ENCODE measurements around the gene VEGFA. TPM values are rescaled to one million over a fixed set of nuclear protein-coding genes. Genes with fewer than 3 reads are reported as not detected.

The VEGFA gene
- total RNA-seq, 1 experiment from 2014 or later = 407 TPM

DNA sequence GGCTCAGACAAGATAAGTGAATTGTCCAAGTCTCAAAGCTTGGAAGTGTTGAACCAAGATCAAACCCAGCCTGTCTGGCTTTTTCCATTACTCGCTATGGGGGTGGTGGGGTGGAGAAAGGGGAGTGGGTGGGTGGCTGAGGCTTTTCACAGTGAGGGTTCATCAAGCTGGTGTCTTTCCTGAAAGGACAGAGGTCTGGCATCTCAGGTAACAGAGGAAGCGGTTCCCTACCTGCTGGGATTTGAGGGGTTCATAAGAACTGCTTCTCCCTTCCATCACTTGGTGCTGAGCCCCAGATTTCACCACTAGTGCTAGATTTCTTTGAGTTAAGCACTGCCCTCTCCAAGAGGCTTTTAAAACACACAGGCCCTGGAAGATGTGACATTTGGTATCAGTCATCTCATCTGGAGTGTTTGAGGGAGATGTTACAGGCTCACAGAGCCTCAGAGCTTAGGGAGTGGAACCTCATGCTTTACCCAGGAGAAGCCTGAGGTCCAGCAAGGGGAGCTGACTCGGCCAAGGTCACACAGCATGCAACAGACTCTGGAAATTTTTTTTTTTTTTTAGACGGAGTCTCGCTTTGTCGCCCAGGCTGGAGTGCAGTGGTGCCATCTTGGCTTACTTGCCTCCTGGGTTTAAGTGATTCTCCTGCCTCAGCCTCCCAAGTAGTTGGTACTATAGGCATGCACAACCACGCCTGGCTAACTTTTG lies 6.0 kb upstream of the VEGFA start:
- DNase-seq = no peak
- Mint-ChIP-seq H3K36me3 (ENCODE audit: insufficient read depth, unreplicated experiment) (no peaks in the 10 kb centered on the region), H3K4me1 (ENCODE audit: low read depth, unreplicated experiment) (peaks cover 44% of the 10 kb centered on the region), H3K27me3 (ENCODE audit: unreplicated experiment) (no peaks in the 10 kb centered on the region), H3K27ac (ENCODE audit: unreplicated experiment) (no peak overlapping the region), H3K4me3 (ENCODE audit: low read depth, unreplicated experiment) (no peak overlapping the region), H3K9me3 (ENCODE audit: low read depth, unreplicated experiment) (no peaks in the 10 kb centered on the region)
- TF ChIP-seq, protein P1, sequence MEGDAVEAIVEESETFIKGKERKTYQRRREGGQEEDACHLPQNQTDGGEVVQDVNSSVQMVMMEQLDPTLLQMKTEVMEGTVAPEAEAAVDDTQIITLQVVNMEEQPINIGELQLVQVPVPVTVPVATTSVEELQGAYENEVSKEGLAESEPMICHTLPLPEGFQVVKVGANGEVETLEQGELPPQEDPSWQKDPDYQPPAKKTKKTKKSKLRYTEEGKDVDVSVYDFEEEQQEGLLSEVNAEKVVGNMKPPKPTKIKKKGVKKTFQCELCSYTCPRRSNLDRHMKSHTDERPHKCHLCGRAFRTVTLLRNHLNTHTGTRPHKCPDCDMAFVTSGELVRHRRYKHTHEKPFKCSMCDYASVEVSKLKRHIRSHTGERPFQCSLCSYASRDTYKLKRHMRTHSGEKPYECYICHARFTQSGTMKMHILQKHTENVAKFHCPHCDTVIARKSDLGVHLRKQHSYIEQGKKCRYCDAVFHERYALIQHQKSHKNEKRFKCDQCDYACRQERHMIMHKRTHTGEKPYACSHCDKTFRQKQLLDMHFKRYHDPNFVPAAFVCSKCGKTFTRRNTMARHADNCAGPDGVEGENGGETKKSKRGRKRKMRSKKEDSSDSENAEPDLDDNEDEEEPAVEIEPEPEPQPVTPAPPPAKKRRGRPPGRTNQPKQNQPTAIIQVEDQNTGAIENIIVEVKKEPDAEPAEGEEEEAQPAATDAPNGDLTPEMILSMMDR (IDR thresholded peaks at IDR 0.05; ENCODE audit: unreplicated experiment) = no peak
- intact Hi-C loops (cut with micrococcal nuclease; ENCODE audit: unreplicated experiment) = no loop called here
- CTCF ChIA-PET = interaction anchor here (0.6 to 2.5 kb wide), 5 partner anchors 11 to 134 kb away, joined by 3 to 11 read pairs (median 4); no protein-coding TSS in a partner anchor
- BruUV-seq (replicated peaks) = no TSS peak

DNA sequence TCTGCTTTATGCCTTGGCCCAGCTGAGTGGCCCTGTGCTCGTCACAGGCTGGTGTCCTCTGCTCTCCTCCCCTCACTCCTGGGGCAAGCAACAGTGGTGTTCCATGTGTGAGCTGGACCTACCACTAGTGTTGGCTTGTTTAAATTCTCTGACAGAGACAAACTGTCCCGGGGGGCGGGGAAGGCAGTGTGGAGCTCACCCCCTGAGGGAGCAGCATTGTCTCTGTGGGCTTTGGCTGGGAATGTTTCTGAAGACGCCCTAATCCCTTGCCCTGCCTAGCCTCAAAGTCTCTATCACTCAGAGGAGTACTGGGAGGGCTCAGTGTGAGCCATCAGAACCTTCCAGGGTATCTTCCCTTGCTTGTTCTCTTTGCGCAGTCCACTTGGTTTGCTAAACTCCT lies 5.2 kb upstream of the VEGFA start:
- H3K27me3 Mint-ChIP-seq (ENCODE audit: unreplicated experiment) = no peaks in the 10 kb centered on the region
- H3K27ac Mint-ChIP-seq (ENCODE audit: unreplicated experiment) = no peak overlapping the region
- H3K4me1 Mint-ChIP-seq (ENCODE audit: low read depth, unreplicated experiment) = peaks cover 52% of the 10 kb centered on the region
- no peak for DNase-seq
- no peak overlapping the region for H3K4me3 Mint-ChIP-seq (ENCODE audit: low read depth, unreplicated experiment)
- BruUV-seq (replicated peaks) = no TSS peak
- H3K36me3 Mint-ChIP-seq (ENCODE audit: insufficient read depth, unreplicated experiment) = peaks cover 7% of the 10 kb centered on the region
- intact Hi-C loops (cut with micrococcal nuclease; ENCODE audit: unreplicated experiment) = no loop called here
- CTCF ChIA-PET = interaction anchor here (1.0 to 1.8 kb wide), 3 partner anchors 11 to 97 kb away, joined by 4 to 7 read pairs (median 7); no protein-coding TSS in a partner anchor
- TF ChIP-seq, protein P1 (IDR thresholded peaks at IDR 0.05; ENCODE audit: unreplicated experiment) = no peak
- no peaks in the 10 kb centered on the region for H3K9me3 Mint-ChIP-seq (ENCODE audit: low read depth, unreplicated experiment)

DNA sequence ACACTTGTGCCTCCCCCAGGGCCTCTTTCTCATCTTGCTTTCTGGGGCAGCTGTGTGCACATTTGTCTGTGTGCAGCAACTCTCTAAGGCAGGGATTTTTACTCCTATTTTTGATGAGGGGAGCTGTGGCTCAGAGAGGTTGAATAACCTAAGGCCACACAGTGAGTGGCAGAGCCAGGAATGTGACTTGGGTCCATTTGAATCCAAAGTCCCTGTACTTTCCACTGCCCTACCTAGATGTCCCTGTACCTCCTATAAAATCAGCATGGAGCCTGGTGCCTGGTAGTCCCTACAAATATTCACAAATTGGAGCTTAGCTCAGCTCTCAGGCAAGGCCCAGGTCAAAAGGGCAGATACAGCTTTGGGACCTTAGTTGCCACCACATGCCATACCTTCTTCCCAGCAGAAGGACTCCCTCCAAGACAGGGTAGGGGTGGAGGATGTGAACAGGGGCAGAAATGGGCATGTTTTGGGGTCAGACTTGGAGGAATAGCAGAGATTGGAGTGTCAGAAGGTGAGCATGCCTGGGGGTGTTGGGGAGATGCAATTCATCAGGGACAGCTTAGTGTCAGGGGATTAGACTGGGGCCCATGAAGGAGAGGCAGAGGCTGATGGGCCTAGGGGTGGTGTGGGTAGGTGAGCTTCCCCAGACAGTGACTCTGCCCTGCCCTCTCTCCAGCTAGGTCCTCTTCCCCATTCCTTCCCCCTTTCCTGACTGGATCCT lies 4.1 kb upstream of the VEGFA start:
- intact Hi-C loops (cut with micrococcal nuclease; ENCODE audit: unreplicated experiment) = loop anchor here (2.0 kb wide), 1 partner anchor 151 kb away; no protein-coding TSS in a partner anchor
- no peaks in the 10 kb centered on the region for H3K27me3 Mint-ChIP-seq (ENCODE audit: unreplicated experiment)
- TF ChIP-seq, protein P1 (IDR thresholded peaks at IDR 0.05; ENCODE audit: unreplicated experiment) = no peak
- DNase-seq = no peak
- H3K9me3 Mint-ChIP-seq (ENCODE audit: low read depth, unreplicated experiment) = no peaks in the 10 kb centered on the region
- H3K4me3 Mint-ChIP-seq (ENCODE audit: low read depth, unreplicated experiment) = no peak overlapping the region
- BruUV-seq (replicated peaks) = no TSS peak
- H3K27ac Mint-ChIP-seq (ENCODE audit: unreplicated experiment) = peak overlapping the region; percentile 64
- CTCF ChIA-PET = interaction anchor here (0.8 to 1.8 kb wide), 5 partner anchors 12 to 236 kb away, joined by 3 to 7 read pairs (median 4); partner anchors contain the start of gene MRPS18A
- peaks cover 53% of the 10 kb centered on the region for H3K4me1 Mint-ChIP-seq (ENCODE audit: low read depth, unreplicated experiment)
- H3K36me3 Mint-ChIP-seq (ENCODE audit: insufficient read depth, unreplicated experiment) = peaks cover 19% of the 10 kb centered on the region

DNA sequence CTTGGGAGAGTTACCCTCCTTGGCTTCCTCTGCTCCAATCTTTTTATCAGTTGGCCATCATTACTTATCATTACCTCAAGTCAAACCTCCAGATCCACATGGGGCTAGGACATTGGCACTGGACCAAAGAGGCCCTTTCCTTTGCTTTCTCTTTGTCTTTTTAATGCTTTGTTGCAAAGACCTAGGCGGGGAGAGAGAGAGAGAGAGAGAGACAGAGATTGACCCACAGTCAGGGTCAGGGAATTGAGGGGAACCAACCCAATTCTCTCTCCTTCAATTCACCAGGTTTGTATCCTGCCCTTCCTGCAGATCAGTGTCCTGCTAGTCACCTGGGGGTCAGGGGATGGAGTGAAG lies 3.5 kb upstream of the VEGFA start:
- CTCF ChIA-PET = interaction anchor here (1.5 to 1.8 kb wide), 2 partner anchors 13 to 42 kb away, joined by 4 to 7 read pairs; no protein-coding TSS in a partner anchor
- no peaks in the 10 kb centered on the region for H3K27me3 Mint-ChIP-seq (ENCODE audit: unreplicated experiment)
- BruUV-seq (replicated peaks) = no TSS peak

More for the DNA sequence above, 3.5 kb upstream of the VEGFA start:
- H3K4me3 Mint-ChIP-seq (ENCODE audit: low read depth, unreplicated experiment) = peak overlapping the region; percentile 29
- peak overlapping the region; percentile 64 for H3K27ac Mint-ChIP-seq (ENCODE audit: unreplicated experiment)
- H3K9me3 Mint-ChIP-seq (ENCODE audit: low read depth, unreplicated experiment) = no peaks in the 10 kb centered on the region
- intact Hi-C loops (cut with micrococcal nuclease; ENCODE audit: unreplicated experiment) = loop anchor here (2.0 kb wide), 1 partner anchor 150 kb away; no protein-coding TSS in a partner anchor
- TF ChIP-seq, protein P1 (IDR thresholded peaks at IDR 0.05; ENCODE audit: unreplicated experiment) = no peak
- peaks cover 24% of the 10 kb centered on the region for H3K36me3 Mint-ChIP-seq (ENCODE audit: insufficient read depth, unreplicated experiment)
- peaks cover 53% of the 10 kb centered on the region for H3K4me1 Mint-ChIP-seq (ENCODE audit: low read depth, unreplicated experiment)
- no peak for DNase-seq
